ENCODE measurements around the gene TH.

Gene TH

GRCh38 chr11:2212411-2213251, 41.0 kb upstream of the TH start:
- Mint-ChIP-seq H3K4me3 (no peak overlapping the region), H3K9me3 (no peaks in the 10 kb centered on the region), H3K27me3 (peaks cover 24% of the 10 kb centered on the region), H3K27ac (no peak overlapping the region), H3K36me3 (ENCODE audit: low read depth) (no peaks in the 10 kb centered on the region), H3K4me1 (ENCODE audit: low read depth) (peaks cover 12% of the 10 kb centered on the region)
- intact Hi-C loops (cut with micrococcal nuclease): no loop called here

DNA sequence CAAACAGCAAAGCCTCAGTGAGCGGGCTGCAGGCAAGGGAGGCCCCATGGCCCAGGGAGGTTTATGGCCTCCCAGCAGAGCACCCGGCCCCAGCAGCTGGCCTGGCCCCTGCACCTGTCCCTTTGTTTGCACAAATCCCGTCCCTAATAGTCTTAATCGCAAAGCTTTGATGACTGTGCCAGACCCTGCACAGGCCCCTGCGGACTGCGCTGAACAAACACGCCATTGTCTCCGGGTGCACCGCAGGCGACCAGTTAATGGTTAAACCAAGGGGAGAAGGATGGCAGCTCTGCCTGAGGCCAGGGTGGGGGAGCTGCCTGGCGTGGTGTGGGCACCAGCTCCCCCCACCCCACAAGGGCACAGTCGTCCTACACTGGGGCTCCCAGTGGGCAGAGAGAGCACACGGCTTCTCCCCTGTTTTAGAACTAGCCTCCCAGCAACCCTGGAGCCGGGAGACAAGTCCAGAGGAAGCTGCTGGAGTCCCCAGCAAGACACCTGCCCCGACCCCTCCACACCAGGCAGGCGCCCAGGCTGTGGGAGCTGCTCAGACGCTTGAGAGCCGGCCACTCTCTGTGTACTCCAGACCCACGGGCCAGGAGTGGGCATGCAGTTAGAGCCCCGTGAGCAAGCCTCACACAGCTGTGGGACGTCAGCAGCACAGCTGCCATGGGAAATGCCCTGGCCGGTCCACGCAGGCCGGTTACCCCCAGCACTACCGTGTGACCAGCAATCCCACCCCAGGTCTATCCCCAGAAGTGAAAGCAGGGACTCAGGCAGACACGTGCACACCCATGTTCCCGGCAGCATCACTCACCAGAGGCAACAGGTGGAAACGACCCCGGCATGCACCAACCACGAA, 39.7 kb upstream of the TH start:
- Mint-ChIP-seq H3K4me3 (no peak overlapping the region), H3K36me3 (ENCODE audit: low read depth) (no peaks in the 10 kb centered on the region), H3K9me3 (peaks cover 6% of the 10 kb centered on the region), H3K4me1 (ENCODE audit: low read depth) (peaks cover 12% of the 10 kb centered on the region), H3K27ac (no peak overlapping the region), H3K27me3 (peaks cover 31% of the 10 kb centered on the region)
- intact Hi-C loops (cut with micrococcal nuclease): no loop called here

DNA sequence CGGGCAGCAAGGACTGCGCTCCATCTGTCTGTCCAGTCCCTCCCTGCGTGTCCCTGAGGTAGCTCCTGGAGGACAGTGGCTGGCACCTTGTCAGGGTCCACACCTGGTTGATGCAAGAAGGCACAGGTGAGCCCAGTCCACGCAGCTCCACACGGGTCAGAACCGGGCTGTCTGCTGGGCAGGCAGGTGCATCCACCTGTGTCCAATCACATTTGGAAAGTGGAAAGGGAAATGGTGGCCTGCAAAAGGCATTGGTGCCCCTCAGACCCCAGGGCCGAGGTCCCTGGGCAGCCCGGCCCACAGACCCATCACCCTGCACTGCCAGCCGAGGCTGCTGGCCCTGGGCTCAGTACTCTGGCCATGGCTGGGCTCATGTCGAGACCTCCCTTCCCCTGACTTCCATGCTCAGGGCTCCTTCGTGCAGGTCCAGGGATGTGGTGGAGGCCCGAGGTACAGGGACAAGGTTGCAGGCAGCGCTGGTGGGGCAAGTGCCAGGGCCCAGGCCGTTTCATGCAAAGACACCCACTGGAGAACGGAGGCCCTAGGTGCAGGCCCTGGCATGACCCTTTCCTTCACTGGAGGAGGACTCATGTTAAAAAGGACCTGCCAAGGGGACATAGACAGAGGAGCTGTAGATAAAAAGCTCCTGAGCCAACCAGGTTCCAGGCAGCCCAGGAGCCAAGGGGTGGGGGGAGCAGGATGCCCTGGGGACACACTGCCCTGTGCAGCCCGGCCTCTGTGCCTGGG, 38.9 kb upstream of the TH start:
- Mint-ChIP-seq H3K4me1 (ENCODE audit: low read depth) (peaks cover 12% of the 10 kb centered on the region), H3K27ac (no peak overlapping the region), H3K9me3 (peaks cover 6% of the 10 kb centered on the region), H3K4me3 (no peak overlapping the region), H3K36me3 (ENCODE audit: low read depth) (no peaks in the 10 kb centered on the region), H3K27me3 (peaks cover 33% of the 10 kb centered on the region)
- intact Hi-C loops (cut with micrococcal nuclease): no loop called here

DNA sequence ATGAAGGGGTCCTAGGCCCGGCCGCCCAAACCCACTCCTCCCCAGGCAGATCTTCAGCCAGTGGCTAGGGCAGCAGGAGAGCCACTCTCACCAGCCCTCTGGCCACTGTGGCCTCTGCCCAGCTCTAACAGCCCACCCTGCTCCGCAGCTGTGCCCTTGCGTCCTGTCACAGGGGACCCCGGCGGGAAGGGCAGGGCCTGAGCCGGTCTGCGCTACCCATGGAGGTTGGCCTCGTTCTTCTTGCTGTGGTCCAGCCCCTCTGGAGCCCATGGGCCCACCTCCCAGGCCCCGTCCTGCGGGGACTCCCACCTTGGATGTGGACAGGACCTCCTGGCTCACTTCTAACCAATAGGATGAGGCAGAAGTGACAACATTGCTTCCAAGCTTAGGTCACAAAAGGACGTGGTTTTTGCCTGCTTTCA, 38.3 kb upstream of the TH start:
- H3K4me1 Mint-ChIP-seq (ENCODE audit: low read depth): peaks cover 12% of the 10 kb centered on the region
- no peaks in the 10 kb centered on the region for H3K36me3 Mint-ChIP-seq (ENCODE audit: low read depth)
- H3K9me3 Mint-ChIP-seq: peaks cover 6% of the 10 kb centered on the region
- H3K27ac Mint-ChIP-seq: no peak overlapping the region
- H3K4me3 Mint-ChIP-seq: no peak overlapping the region
- H3K27me3 Mint-ChIP-seq: peaks cover 36% of the 10 kb centered on the region
- intact Hi-C loops (cut with micrococcal nuclease): no loop called here

DNA sequence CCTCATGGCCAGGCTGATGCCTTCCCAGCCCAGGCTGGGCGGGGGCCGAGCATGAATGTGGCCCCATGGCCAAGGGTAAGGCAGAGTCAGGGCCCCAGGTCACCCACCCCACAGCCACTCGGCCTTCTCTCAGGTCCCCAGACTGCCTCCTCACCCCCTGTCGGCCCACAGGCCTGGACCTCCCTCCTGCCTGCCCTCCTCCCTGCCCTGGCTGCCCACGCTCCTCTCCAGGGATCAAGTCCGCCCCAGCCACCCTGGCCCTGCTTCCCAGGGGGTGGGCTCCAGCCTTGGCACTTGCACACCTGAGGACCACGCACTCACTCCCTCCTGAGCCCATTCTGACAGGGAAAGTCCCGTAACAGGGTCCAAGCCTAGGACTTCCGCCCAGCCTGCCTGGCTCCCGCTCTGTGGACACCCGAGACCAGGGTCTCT, 37.8 kb upstream of the TH start:
- no peak overlapping the region for H3K4me3 Mint-ChIP-seq
- no peak overlapping the region for H3K27ac Mint-ChIP-seq
- no peaks in the 10 kb centered on the region for H3K36me3 Mint-ChIP-seq (ENCODE audit: low read depth)
- H3K4me1 Mint-ChIP-seq (ENCODE audit: low read depth): peaks cover 11% of the 10 kb centered on the region
- H3K9me3 Mint-ChIP-seq: peaks cover 6% of the 10 kb centered on the region
- H3K27me3 Mint-ChIP-seq: peaks cover 34% of the 10 kb centered on the region
- intact Hi-C loops (cut with micrococcal nuclease): no loop called here

DNA sequence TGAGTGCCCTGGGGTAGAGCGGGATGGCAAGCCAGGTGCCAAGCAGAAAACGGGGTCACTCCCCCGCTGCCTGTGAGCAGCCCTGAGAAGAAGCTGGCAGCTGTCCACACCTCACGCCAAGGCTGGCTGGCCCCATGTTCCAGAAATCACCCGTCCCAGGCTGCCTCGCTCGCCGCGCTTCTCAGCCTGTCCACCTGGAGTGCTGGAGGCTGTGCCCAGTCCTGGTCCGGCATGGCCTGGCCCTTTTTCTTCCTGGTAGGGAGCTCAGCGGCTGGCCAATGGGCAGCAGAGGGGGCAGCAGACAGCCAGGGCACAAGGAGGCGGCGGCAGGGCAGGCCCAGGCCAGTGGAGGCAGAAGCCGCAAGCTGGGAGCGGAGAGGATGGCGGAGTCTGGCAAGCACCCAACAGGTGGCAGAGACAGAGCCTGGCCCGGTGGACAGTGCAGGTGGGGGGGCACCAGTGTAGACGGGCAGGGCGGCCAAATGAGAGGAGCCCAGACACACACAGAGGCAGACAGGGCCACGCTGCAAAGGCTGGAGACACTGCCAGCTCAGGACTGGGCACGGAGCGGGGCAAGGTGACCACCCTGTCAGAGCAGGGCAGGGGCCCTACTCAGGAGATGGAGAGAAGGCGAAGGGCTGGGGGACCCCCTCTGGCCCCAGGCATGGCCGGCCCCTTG, 37.2 kb upstream of the TH start:
- Mint-ChIP-seq H3K4me3 (no peak overlapping the region), H3K9me3 (peaks cover 6% of the 10 kb centered on the region), H3K27me3 (peaks cover 30% of the 10 kb centered on the region), H3K4me1 (ENCODE audit: low read depth) (peaks cover 5% of the 10 kb centered on the region), H3K27ac (no peak overlapping the region), H3K36me3 (ENCODE audit: low read depth) (no peaks in the 10 kb centered on the region)
- intact Hi-C loops (cut with micrococcal nuclease): no loop called here

DNA sequence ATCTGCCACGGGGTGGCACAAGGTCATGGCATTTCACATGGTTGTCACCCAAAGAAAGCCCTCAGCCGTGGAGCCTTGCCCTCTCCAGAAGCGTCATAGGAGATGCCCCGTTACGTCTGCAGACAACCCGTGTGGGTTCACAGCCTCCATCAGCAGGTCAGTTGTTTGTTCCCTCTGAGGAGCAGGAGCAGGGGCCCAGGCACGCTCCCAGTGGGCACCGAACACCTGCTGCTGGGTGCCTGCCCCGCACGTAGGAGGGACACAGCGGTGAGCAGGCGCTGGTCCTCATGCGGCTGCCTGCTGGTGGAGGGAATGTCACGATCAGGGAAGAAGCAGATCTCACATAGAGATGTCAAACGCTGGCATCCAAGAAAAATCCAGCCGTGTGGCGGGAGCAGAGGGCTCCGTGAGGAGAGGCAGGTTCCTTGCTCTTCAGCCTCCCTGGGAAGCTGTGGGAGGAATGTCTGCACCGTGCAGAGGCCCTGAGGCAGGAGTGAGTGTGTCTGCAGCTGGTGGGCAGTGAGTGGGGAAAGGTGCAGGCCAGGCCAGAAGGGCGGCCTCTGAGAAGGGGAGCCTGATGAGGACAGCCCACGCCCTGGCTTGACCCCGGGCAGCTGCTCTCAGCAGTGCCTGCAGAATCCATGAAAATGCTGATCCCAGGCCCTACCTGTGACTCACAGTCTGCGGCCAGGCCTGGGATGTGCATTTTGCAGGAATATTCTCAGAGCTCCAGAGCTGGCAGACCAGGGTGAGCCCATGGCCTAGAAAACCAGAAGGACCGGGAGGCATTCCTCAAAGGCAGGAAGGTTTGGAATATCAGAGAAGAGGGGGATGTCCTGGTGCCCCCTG, 36.4 kb upstream of the TH start:
- H3K4me3 Mint-ChIP-seq: no peak overlapping the region
- peaks cover 30% of the 10 kb centered on the region for H3K27me3 Mint-ChIP-seq
- H3K4me1 Mint-ChIP-seq (ENCODE audit: low read depth): no peaks in the 10 kb centered on the region
- H3K36me3 Mint-ChIP-seq (ENCODE audit: low read depth): no peaks in the 10 kb centered on the region
- intact Hi-C loops (cut with micrococcal nuclease): no loop called here
- peaks cover 6% of the 10 kb centered on the region for H3K9me3 Mint-ChIP-seq
- H3K27ac Mint-ChIP-seq: no peak overlapping the region

- H3K27ac Mint-ChIP-seq: no peak overlapping the region
- peaks cover 33% of the 10 kb centered on the region for H3K27me3 Mint-ChIP-seq
- H3K9me3 Mint-ChIP-seq: peaks cover 6% of the 10 kb centered on the region
- no peak overlapping the region for H3K4me3 Mint-ChIP-seq
- H3K36me3 Mint-ChIP-seq (ENCODE audit: low read depth): no peaks in the 10 kb centered on the region
- no peaks in the 10 kb centered on the region for H3K4me1 Mint-ChIP-seq (ENCODE audit: low read depth)
- intact Hi-C loops (cut with micrococcal nuclease): no loop called here
Observed at GRCh38 chr11:2207212-2207611, 35.6 kb upstream of the TH start.

DNA sequence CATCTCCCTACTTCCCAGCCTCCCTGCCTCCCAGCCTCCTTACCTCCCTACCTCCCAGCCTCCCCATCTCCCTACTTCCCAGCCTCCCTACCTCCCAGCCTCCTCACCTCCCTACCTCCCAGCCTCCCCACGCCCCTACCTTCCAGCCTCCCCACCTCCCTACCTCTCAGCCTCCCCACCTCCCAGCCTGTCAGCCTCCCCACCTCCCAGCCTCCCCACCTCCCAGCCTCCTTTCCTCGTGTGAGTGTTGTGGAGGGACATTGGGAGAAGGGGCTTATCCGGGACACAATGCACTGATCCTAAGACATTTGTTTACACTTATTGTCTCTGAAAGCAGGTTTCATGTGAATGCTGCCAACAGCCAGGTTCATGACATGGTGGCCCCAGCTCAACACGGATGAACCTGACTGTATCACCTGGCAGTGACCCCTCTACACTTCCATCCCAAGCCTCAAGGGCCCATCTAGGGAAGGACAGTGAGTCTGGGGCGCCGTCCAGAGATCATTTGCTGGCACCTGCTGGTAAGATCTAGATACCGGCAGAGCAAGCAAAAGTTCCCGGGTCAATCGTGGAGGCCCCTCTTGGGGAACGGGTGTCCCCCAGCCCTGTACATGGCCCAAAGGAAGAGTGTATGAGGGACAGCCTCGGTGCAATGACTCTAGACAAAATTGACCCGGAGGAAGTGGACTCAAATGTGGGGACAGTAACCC, 34.5 kb upstream of the TH start:
- Mint-ChIP-seq H3K36me3 (ENCODE audit: low read depth) (no peaks in the 10 kb centered on the region), H3K27ac (no peak overlapping the region), H3K9me3 (peaks cover 6% of the 10 kb centered on the region), H3K4me3 (no peak overlapping the region), H3K27me3 (peaks cover 35% of the 10 kb centered on the region), H3K4me1 (ENCODE audit: low read depth) (no peaks in the 10 kb centered on the region)
- intact Hi-C loops (cut with micrococcal nuclease): no loop called here

DNA sequence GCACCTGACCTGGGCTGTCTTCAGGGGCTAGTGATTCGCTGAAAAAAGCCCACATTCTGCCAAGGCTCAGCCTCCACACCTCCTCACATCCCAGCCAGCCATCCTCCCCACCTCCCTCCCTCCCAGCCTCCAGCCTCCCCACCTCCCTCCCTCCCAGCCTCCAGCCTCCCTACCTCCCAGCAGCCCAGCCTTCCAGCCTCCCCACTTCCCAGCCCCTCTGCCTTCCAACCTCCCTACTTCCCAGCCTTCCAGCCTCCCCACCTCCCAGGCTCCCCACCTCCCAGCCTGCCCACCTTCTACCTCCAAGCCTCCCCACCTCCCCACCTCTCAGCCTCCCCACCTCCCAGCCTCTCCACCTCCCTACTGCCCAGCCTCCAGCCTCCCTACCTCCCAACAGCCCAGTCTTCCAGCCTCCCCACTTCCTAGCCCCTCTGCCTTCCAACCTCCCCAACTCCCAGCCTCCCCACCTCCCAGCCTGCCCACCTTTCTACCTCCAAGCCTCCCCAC, 33.7 kb upstream of the TH start:
- peaks cover 39% of the 10 kb centered on the region for H3K27me3 Mint-ChIP-seq
- peaks cover 6% of the 10 kb centered on the region for H3K9me3 Mint-ChIP-seq
- intact Hi-C loops (cut with micrococcal nuclease): no loop called here

GRCh38 chr11:2204361-2205213, 33.0 kb upstream of the TH start:
- Mint-ChIP-seq H3K27ac (no peak overlapping the region), H3K4me1 (ENCODE audit: low read depth) (no peaks in the 10 kb centered on the region), H3K36me3 (ENCODE audit: low read depth) (no peaks in the 10 kb centered on the region), H3K4me3 (no peak overlapping the region), H3K9me3 (peaks cover 6% of the 10 kb centered on the region), H3K27me3 (peaks cover 39% of the 10 kb centered on the region)
- intact Hi-C loops (cut with micrococcal nuclease): no loop called here

More for the DNA sequence above, 33.7 kb upstream of the TH start:
- no peaks in the 10 kb centered on the region for H3K36me3 Mint-ChIP-seq (ENCODE audit: low read depth)
- no peak overlapping the region for H3K4me3 Mint-ChIP-seq
- H3K27ac Mint-ChIP-seq: no peak overlapping the region
- H3K4me1 Mint-ChIP-seq (ENCODE audit: low read depth): no peaks in the 10 kb centered on the region

Measured in dendritic cell treated with granulocyte-macrophage colony-stimulating factor and Interleukin-4, amounts not matched to agents 40 ng/mL and 50 ng/mL, for 4 days (primary cell).